Stimulated activated CD8-positive, alpha-beta memory T cell treated with anti-CD3 and anti-CD28 coated beads, Interleukin-2, amount 100 ng/mL, for 1 hour (primary cell): ENCODE results near the gene LRPAP1.
"Not testable (repeated sequence)": the region's sequence is repeated elsewhere in the genome, so short reads cannot be mapped to it uniquely, and the experiment has no call there.

Experiments used
- DNase-seq, 2 donors: peaks; one replicate each; pipeline ENCODE4 v3.0.0-alpha.2; 2020; ENCODE audit warnings: low read depth in 2 of 2

The LRPAP1 gene

DNA sequence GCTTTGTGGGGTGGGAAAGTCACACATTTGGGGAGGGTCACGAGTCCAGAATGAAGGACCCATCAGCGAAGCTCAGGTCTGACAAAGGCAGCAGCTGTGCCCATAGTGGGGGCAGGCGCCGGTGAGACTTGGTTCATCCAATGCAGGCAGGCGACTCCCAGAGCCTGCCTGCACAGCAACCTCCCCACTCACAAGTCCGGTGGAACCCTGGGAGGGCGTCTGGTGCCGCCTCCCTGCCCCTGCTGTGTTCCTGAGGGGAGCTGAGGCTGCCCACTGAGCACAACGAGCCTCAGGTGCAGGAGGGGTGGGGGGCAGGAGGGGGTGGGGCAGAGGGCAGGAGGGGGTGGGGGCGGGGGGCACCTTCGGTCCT is 13.7 kb downstream of the LRPAP1 start:
- no peak for DNase-seq

- no peak for DNase-seq
Measured at GRCh38 chr4:3517731-3518510, 14.3 kb downstream of the LRPAP1 start.

DNA sequence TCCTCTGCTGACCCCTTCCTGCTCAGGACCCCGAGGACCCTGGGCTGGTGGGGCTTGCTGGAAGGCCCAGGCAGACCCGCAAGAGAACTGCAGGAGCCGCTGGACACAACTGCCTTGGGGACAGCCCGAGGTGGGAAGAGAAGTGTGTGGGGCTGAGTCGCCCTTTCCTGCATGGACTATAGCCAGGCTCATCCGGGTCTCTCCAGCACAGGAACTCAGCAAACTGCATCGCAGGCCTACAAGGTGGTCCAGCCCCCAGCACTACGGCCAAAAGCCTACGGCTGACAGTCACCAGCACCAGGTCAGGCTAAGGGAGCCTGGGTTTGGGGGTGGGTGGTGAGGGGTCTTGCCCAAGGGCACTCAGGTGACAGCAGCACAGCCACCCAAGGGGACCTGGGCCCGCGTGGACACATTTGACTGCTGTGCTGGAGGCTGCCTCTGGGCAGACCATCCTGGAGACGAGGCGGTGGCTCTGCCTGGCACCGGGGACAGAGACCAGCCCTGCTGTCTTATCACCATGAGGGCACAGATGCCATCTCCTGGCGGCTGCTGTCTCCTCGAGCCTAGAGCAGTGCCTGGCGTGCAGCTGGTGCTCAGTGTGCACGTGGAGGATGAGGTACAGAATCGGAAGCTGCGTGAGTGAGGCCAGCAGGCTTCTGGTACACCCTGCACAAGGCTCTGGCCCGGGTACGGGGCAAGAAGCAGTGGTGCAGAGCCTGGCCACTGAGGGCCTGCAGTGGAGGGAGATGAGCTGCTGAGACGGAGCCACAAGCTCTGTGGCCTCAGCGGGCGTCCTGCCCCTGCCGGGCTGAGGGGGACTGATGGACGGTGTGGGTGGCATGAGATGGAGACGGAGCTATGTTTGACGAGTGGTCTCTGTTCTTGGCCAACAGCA is 15.1 kb downstream of the LRPAP1 start:
- no peak for DNase-seq

DNA sequence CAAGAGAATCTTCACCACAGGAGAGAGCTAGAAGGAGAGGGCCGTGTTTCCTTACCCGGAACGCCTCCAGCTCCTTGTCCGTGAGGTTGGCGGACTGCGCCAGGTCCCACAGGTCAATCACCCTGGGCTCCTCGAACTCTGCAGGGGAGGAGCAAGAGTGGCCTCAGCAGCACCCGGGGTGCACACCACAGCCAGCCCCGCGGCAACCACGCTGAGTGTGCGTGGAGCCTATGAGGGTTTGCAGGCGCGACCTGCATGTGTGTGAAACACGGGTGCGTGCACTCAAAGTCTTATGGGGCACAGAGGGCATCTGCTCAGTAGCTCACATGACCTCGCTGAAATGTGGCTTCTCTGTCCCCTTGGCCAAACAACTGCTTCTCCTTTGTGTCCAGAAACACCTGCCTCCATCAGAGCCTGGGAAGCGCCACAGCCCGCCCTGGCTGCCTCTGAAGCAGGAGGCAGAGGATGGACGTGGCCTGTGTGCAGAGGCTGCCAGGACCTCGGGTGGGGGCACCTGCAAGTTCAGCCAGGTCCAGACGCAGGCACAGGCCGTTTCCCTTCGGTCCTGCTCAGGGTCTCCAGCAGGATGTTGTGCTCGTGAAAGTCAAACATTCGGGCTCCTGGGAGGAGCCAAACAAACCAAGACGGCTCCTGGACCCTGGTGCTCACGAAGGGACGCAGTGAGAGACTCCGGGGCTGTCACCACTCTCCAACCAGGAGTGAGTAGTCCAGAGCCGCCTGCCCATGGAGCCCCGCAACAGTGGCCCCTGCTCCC is 16.0 kb downstream of the LRPAP1 start:
- DNase-seq: no peak

DNA sequence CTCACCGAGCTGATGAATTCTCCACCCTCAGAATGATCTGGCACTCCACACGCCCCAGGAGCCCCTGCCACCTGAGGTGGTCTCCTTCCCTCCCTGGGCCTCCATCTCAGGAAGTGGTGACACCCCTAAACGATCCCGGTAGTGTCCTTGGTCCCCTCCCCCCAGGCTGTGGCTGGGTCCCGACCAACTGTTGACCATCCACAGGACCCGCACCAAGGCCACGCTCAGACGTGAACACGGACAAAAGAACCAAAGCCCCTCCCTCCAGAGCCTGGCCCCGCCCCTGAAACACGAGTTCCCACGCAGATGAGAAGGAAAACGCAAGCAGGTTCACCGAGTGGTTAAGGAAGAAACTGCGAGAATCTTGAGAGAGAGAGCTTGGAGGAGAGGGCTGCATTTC is 16.6 kb downstream of the LRPAP1 start:
- DNase-seq: no peak

DNA sequence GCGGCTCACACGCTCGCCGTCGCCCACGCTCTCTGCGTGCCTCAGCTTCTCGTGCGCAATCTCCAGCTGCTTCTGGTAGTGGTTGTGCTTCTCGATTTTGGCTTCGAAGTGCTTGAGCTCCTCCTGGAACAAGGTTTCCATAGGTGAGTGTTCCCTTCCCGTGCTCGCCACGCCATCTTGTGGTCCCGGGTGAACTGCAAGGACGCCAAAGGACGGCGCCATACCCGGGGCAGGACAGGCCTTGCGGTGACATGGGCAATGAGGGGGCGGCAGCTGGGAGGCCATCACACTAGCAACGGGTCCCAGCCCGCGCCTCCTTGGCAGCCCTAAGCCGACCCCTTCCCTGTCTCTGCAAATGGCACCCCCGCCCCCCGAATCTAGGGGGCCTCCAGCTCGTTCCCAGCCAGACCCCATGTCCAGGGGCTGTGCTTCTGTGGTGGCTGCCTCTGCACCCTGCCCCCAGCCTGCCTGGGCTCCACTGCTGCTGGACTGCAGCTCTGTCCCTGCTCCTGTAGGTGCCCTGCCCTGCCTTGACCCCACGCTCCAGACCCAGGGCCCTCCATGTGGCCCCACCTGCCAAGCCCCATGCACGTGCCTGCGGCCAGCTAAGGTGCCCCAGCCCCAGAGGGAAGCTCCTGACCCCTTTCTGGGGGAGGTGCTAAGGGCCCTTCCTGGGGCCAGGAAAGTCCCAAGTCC is 17.3 kb downstream of the LRPAP1 start:
- DNase-seq: no peak

- no peak for DNase-seq
Measured at GRCh38 chr4:3514221-3514780, 17.9 kb downstream of the LRPAP1 start.

- no peak for DNase-seq
Measured at GRCh38 chr4:3513807-3514206, 18.4 kb downstream of the LRPAP1 start.

- DNase-seq: no peak
Measured at GRCh38 chr4:3512719-3513118, 19.5 kb downstream of the LRPAP1 start.

GRCh38 chr4:3512279-3512678 is 19.9 kb downstream of the LRPAP1 start:
- no peak for DNase-seq

DNA sequence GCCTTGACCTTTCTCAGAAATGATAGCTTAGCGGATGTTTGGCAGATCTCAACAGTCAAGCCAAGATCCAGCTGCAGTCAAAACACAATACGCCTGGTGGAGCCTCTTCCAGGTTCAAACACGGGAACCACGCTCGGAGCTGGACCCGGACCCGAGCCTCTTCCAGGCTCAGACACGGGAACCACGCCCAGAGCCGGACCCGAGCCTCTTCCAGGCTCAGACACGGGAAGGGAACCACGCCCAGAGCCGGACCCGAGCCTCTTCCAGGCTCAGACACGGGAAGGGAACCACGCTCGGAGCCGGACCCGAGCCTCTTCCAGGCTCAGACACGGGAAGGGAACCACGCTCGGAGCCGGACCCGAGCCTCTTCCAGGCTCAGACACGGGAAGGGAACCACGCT is 20.6 kb downstream of the LRPAP1 start:
- DNase-seq: not testable (repeated sequence)

GRCh38 chr4:3511187-3511586 is 21.0 kb downstream of the LRPAP1 start:
- no peak for DNase-seq

GRCh38 chr4:3510481-3510880 is 21.7 kb downstream of the LRPAP1 start:
- DNase-seq: no peak

- no peak for DNase-seq
Measured at GRCh38 chr4:3508542-3508941, 23.7 kb downstream of the LRPAP1 start.

DNA sequence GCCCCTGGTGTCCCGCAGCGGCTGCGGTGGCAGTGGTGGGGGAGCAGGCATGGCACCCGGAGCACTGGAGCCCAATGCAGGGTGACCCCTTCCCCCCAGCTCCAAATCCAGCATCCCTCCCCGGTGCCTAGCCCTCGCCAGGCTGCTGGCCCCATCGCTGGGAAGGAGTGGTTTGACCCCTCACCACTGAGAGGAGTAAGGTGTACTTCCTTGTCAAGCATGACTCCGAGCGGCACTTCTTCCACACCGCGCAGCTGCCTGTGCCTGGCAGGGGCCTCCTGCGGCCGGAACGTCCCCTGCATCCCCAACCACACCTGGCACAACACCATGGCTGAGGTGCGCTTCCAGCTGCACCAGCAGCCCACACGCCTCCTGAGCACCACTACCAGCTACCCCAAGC is 27.0 kb downstream of the LRPAP1 start:
- DNase-seq: no peak

DNA sequence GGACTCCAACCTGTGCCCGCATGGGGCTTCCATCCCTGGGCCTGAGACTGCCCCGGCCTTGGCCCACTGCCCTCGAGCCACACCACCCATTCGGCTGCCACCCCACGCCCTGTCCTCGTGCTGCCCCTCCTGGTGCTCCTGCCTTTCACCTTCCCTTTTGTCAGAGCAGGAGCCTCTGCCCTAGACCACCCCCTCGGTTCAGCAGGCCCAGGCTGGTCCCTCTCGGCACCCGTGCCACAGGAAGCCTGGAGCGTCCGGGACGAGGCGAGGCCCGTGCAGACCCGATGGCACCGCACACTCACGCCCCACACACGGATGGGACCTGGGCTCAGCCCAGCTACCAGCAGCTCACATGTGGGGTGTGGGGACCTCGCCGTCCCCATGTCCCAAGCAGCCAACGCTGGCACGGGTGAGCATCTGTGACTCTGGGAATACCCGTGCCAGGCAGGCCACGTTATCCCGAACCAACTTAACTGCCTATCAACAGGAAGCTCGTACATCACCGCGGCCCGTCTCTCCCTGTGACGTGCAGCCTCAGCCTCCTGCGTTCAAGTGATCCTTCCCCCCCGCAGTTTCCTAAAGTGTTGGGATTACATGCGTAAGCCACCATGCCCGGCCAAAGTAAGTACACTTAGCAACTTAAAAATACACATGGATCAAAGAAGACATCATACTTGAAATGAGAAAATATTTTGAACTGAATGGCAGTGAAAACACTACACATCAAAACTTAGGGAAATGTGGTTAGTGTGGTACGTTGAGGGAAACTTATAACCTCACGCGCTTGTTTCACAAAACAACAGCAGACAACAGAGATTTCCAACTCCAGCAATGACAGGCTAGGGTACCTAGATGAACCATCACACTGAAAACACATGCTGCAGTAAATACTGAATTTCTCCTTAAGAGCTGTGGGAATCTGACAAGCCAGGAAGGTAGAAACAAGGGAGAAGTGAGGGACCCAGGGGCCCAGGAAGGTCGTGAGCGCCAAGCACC is 29.0 kb downstream of the LRPAP1 start:
- no peak for DNase-seq

DNA sequence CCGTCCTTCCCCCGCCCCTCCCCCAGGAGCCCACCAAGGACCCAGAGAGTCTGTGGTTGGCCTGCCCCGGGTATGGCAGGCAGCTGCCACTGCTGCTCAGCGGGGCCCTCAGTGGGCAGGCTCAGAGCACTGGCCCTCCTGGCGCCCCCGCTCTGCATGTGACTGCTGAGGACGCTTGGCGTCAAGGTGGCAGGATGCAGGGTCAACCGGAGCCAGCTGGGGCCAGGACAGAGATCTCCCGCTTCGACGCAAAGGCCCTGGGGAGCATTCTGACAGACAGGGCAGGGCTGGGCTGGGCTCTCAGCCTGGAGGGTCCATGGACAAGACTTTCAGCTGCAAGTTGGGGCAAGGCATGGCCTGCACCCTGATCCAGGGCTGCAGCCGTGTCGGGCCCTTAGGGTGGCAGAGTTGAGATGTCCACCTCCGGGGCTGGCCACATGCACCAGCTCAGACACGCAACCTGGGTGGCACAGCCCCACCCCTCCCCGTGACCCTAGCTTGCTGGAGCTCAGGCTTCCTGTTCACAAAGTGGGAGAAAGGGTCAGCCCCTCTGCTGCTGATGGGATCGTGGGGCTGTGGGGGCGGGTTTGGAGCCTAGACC is 30.3 kb downstream of the LRPAP1 start:
- DNase-seq: no peak

- no peak for DNase-seq
Measured at GRCh38 chr4:3501126-3501824, 30.9 kb downstream of the LRPAP1 start.

GRCh38 chr4:3500634-3501101 is 31.6 kb downstream of the LRPAP1 start:
- no peak for DNase-seq
